Muscle layer of duodenum (tissue), 2 donors: ENCODE results near the gene RNASE12.

ENCODE experiments used
- H3K27ac ChIP-seq: one replicate; pipeline ENCODE4 v1.7.0; 2013; ENCODE audit warnings: mild to moderate bottlenecking, low read length
- H3K27me3 ChIP-seq: one replicate; pipeline ENCODE4 v1.7.0; 2013; ENCODE audit warnings: low read depth, mild to moderate bottlenecking, control low read depth, low read length
- H3K36me3 ChIP-seq, 2 donors: one replicate each; pipeline ENCODE4 v1.7.0; 2013; ENCODE audit warnings: low read length in 2 of 2, control low read depth in 1 of 2, mild to moderate bottlenecking in 1 of 2; ENCODE audit not compliant: insufficient read depth in 2 of 2, control insufficient read depth in 1 of 2
- H3K4me1 ChIP-seq, 2 donors: one replicate each; pipeline ENCODE4 v1.7.0; 2013; ENCODE audit warnings: low read length in 2 of 2, mild to moderate bottlenecking in 2 of 2, control low read depth in 1 of 2, moderate library complexity in 1 of 2; ENCODE audit not compliant: insufficient read depth in 2 of 2, control insufficient read depth in 1 of 2
- H3K4me3 ChIP-seq, 2 donors: one replicate each; pipeline ENCODE4 v1.7.0; 2013; ENCODE audit warnings: low read length in 2 of 2, low read depth in 1 of 2, mild to moderate bottlenecking in 1 of 2
- H3K9me3 ChIP-seq, 2 donors: one replicate each; pipeline ENCODE4 v1.7.0; 2013; ENCODE audit warnings: low read length in 2 of 2, control low read depth in 1 of 2, mild to moderate bottlenecking in 1 of 2; ENCODE audit not compliant: control insufficient read depth in 1 of 2
- donor health status: healthy.

RNASE12 gene, protein sequence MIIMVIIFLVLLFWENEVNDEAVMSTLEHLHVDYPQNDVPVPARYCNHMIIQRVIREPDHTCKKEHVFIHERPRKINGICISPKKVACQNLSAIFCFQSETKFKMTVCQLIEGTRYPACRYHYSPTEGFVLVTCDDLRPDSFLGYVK

DNA sequence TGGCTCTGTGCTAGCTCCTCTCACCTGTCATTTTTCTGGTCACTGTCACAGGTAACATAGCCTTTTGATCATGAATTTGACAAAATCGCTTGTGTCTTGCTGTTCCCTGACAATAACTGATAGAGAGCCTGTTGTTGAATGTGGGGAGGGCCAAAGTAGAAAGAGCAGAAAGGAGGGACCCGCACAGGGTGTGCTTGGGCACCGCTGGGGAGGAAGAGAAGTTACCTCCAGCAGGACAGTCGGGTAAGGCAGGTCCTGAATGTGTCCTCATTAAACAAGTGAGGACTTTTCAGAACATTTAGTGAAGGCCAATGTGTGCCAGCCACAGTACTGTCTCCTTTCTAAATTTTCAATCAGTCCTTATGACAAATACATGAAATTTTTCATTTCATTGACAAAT, at the start of gene RNASE12:
Gene RNASE12, minus strand, starts transcription at position 142 of the 400 bp plus-strand sequence. CDS start 653 bp downstream, outside the sequence.
- H3K4me3 ChIP-seq: no peak within 1 kb of the TSS
- peaks cover 5% of the 10 kb centered on the region for H3K27me3 ChIP-seq
- no peak within 1 kb of the TSS for H3K27ac ChIP-seq
- H3K36me3 ChIP-seq: no peaks in the 10 kb centered on the region
- no peaks in the 10 kb centered on the region for H3K4me1 ChIP-seq
- H3K9me3 ChIP-seq: no peaks in the 10 kb centered on the region

DNA sequence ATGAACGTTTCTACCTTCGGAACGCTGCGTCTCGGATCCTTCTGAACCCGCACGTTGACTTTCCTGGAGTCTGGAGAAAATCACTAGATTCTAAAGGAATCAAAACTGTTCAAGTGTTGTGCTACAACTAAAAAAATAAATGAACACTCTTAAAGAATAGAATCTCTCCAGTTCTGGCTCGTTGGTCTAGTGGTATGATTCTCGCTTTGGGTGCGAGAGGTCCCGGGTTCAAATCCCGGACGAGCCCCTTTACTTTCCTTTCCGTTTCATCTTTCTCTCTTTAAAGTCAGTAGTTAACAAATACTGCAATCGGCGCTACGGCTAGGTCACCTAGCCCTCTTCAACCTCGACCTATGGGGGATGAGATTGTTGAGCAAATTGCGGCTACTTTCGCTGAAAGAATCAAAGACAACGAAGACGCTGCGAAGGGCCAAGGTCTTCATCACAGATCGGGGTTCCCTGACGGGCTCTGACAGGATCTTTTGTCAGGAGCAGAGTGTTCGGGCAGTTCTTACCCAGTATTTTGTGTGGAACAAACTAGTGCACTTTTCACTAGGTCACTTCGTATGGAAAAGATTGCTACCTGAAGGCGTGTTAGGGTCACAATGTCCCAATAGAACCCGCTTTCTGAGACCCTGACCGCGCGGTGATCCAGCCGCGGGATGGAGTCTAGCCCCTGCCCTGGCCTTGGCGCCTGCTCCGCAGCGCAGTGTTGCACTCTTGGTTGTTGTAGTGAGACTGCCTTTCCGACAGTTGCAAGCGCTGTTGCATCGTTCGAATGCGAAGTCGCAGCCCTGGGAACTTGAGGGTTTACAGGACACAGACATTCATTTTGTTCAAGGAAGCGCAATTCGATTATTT, 41.9 kb upstream of the RNASE12 start:
- H3K36me3 ChIP-seq: no peaks in the 10 kb centered on the region
- H3K9me3 ChIP-seq: no peaks in the 10 kb centered on the region
- H3K27me3 ChIP-seq: peaks cover 8% of the 10 kb centered on the region
- H3K4me3 ChIP-seq: peak overlapping the region; percentile 40 to 58
- H3K4me1 ChIP-seq: peaks cover 0 to 30% of the 10 kb centered on the region in 2 donors
- no peak overlapping the region for H3K27ac ChIP-seq

DNA sequence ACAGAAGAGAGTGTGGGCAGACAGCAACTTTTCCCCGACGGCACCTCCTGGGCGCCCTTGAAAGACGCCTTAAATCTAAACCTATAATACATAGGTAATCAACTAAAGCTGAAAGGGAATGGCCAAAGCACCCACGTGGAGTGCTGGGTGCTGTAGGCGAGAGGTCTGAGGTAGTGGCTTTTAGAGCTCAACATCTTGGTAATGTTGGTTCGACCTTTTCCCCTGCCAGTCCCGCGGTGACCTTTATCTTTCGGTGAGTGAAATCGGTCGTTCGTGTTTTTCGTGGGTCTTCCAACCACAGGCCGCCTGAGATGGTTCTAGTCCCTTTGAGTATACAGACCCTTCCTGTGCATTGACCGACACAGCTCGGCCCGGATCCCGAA, 41.3 kb upstream of the RNASE12 start:
- peaks cover 8% of the 10 kb centered on the region for H3K27me3 ChIP-seq
- peak overlapping the region; percentile 40 to 58 for H3K4me3 ChIP-seq
- peaks cover 0 to 30% of the 10 kb centered on the region in 2 donors for H3K4me1 ChIP-seq
- H3K9me3 ChIP-seq: no peaks in the 10 kb centered on the region
- no peaks in the 10 kb centered on the region for H3K36me3 ChIP-seq
- H3K27ac ChIP-seq: no peak overlapping the region

DNA sequence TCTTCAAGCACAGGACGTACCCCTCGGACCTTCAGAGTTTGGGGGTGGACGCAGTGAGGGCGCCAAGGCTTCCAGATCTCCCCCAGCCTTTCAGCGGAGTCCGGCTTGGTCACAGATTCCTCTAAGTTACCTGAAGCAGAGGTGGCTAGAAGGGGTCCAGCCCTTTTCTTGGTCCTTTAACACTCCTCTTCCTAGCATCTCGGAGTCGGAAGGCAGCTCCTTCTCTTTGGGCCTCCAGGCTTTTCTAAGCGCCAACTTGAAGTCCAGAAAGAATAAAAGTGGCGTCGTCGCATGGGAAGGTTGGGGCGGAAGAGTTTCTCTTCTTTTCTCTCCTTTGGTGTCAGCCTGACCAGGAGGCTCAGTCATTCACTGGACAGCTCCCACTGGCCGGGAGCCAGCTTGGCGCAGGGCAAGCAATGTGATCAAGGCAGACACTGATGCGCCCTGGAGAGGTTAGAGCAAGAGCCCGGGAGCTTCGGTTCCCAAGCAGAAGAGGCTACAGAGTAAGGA, 40.8 kb upstream of the RNASE12 start:
- H3K27me3 ChIP-seq: peaks cover 8% of the 10 kb centered on the region
- H3K9me3 ChIP-seq: no peaks in the 10 kb centered on the region
- H3K36me3 ChIP-seq: no peaks in the 10 kb centered on the region
- H3K4me1 ChIP-seq: peaks cover 0 to 30% of the 10 kb centered on the region in 2 donors
- H3K27ac ChIP-seq: no peak overlapping the region
- peak overlapping the region; percentile 40 to 58 for H3K4me3 ChIP-seq

DNA sequence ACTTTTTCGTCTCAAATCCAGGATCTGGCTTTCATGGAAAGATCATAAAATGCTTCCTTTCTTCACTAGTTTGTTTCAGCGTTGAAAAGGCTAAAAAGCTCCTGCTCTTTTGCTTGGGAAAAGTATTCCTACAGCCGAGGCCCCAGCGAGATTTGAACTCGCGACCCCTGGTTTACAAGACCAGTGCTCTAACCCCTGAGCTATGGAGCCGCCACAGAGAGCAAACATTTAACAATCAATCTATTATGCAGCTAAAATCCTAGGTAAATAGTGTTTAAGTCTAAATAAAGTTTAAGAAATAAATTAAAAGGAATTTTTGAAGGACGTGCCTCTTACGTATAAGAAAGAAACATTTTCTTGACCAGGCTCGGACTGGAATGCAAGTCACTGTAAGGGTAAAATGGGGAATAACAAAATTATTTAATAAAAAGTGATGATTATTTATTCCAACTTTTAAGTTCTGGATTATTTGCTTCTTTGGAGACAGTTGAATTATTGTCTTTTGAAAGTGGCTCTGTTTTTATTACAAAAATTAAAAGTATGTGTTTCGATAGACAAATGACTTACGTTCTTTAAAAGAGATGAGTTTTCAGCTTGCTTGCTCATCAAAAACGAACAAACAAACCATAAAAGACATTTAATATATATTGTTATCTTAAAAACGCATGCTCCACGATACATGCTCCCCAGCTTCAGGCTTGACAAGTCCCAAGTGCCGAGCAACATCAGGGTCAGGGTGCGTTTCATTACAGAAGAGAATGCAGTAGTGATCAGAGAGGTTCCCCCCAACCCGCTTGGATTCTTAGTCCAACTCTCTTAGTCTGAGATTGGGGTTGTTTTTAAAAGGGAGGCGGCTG, 40.1 kb upstream of the RNASE12 start:
- Histone ChIP-seq H3K36me3 (no peaks in the 10 kb centered on the region), H3K4me3 (peak overlapping the region; percentile 54 to 58), H3K27ac (no peak overlapping the region), H3K27me3 (peaks cover 10% of the 10 kb centered on the region), H3K9me3 (no peaks in the 10 kb centered on the region), H3K4me1 (peaks cover 0 to 33% of the 10 kb centered on the region in 2 donors)

DNA sequence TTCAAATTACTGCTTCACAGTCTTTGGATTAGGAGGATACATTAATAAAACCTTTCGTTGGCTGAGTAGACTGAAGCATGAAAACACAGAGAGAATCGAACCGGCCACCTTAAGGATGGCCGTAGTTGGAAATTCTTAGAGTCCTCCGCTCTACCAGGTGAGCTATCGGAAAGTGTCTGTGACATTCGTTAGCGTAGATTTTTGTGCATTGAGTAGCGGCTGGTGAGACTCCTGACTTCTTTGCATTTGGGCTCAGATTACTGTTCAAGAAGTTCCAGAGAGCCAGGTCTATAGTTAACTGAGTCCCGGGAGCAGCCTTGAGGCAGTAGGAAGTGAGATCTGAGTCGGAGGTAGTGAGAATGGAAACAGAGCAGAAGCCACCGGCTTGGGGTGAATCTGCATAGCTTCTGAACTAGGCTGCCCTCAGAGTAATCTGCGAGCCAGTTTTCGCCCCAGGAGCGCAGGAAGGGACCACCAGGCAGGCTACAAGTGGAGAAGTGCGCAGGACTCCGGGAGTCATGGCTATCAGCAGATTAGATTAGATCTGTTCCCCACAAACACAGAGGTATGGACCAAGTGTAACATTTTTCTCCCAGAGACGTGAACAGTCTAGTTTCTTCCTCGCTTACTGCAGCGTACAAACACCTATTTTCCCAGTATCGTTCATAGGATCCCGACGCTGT, 39.3 kb upstream of the RNASE12 start:
- H3K4me1 ChIP-seq: peaks cover 0 to 41% of the 10 kb centered on the region in 2 donors
- H3K4me3 ChIP-seq: peak overlapping the region; percentile 31 to 54
- no peak overlapping the region for H3K27ac ChIP-seq
- H3K27me3 ChIP-seq: peaks cover 11% of the 10 kb centered on the region
- no peaks in the 10 kb centered on the region for H3K9me3 ChIP-seq
- no peaks in the 10 kb centered on the region for H3K36me3 ChIP-seq

DNA sequence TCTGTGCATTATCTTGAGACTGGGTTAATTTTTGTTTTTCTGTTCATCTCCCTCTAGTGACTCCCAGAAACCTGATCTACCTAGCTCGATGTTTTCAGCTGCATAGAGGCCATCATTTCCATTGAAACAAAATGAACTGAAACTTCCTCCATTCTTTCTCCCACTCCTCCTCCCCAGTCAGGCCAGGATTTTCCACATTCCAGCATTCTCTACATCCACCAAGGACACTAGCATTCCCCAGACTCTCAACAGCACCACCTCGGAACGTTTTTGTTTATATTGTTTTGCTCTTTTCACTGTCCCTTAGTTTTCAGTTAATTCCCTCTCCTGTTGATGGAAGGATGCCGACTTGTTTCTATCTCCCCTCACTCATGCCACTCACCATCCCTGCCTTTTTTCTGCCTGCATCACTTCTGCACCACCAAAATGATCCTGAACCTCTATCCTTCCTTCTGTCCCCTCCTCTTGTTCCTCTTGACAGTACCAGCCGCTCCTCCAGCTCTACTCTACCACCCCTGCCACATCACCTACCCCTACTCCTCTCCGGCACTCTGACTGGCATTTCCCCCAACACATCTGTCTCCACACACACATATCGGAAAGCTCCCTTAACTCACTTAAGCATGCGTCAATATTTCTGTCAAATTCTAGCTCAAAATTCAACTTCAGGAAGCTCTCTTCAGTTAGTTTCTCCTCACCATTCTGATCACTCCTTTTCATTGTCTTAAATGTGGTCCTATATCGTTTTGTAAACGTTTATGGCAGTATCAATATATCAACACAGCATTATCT, 37.1 kb upstream of the RNASE12 start:
- Histone ChIP-seq H3K4me1 (peaks cover 0 to 43% of the 10 kb centered on the region in 2 donors), H3K27ac (no peak overlapping the region)

DNA sequence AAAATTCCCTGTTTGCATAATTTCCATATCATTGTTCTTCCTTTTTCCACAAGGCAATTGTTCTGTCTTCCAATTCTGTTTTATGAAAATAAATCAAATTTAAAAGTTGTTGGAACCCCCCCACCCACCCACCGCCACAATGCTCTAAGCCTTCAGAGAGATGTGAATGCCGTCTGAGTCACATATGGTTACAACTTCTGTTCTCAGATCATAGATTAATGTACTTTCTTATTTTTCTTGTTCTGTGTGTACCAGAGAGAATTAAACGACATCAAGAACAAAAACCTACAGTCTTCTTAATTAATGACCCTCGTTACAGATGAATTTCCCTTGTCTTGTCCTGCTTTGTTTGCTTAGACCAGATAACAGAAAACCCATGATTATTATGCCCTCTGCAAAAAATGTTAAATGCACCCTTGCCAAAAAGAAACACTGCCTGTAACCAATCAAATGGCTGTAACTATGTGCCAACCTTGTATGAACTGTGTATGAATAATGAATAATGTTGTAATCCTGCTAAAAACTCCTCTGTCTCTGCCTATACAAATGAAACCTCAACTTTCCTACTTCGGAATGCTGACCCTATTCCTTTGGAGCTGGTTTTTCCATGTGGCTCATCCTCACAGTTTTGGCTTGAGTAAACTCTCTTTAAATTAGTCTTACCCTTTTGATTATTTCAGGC, 36.3 kb upstream of the RNASE12 start:
- no peak overlapping the region for H3K27ac ChIP-seq
- no peak overlapping the region for H3K4me3 ChIP-seq
- H3K4me1 ChIP-seq: peaks cover 0 to 40% of the 10 kb centered on the region in 2 donors
- peaks cover 8% of the 10 kb centered on the region for H3K27me3 ChIP-seq
- no peaks in the 10 kb centered on the region for H3K36me3 ChIP-seq
- no peaks in the 10 kb centered on the region for H3K9me3 ChIP-seq

More for the DNA sequence above, 37.1 kb upstream of the RNASE12 start:
- peaks cover 8% of the 10 kb centered on the region for H3K27me3 ChIP-seq
- H3K9me3 ChIP-seq: no peaks in the 10 kb centered on the region
- no peaks in the 10 kb centered on the region for H3K36me3 ChIP-seq
- no peak overlapping the region for H3K4me3 ChIP-seq

DNA sequence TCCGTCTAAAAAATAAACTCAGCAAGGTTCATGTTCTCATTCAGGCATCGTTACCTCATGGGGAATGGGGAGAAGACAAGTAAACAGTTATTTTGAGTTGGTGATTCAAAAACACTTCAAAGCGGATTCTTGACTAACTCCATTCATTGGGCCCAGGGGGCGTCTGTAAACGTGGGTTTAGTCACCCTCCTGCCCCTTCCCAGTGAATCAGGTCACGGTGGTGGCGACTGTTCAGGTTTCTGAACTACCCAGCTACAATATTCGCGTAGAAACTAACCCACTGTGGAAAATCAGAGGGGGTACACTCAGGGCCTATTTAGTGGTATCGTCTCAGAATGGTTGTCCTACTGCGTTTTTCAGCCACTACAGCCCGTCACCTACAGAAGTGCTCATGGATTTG, 35.1 kb upstream of the RNASE12 start:
- Histone ChIP-seq H3K4me1 (peaks cover 0 to 30% of the 10 kb centered on the region in 2 donors), H3K36me3 (no peaks in the 10 kb centered on the region), H3K4me3 (peak overlapping the region in 1 of 2 donors; percentile 23), H3K9me3 (no peaks in the 10 kb centered on the region), H3K27me3 (peaks cover 3% of the 10 kb centered on the region), H3K27ac (no peak overlapping the region)
